PC-3 (cell line): ENCODE data around the gene NEMP2.

Source experiments
- CTCF ChIP-seq: fragments of 300-600 bp; sonication (generic); conservative IDR thresholded peaks from 2 replicates; pipeline ENCODE4 v1.5.1; 2017; ENCODE audit warnings: antibody characterized with exemption, low read depth, mild to moderate bottlenecking, low read length
- EZH2 ChIP-seq: fragments of 300-600 bp; sonication (generic); IDR thresholded peaks from one replicate; pipeline ENCODE4 v1.6.1; 2017; ENCODE audit warnings: antibody characterized with exemption, mild to moderate bottlenecking, low read length; ENCODE audit not compliant: unreplicated experiment
- EZH2phosphoT487 ChIP-seq: fragments of 300-600 bp; sonication (generic); IDR thresholded peaks from 2 replicates; pipeline ENCODE4 v1.6.1; 2018; ENCODE audit warnings: mild to moderate bottlenecking, antibody characterized with exemption, low read length, borderline replicate concordance

- TF ChIP-seq CTCF (no peak), EZH2 (no peak), EZH2phosphoT487 (no peak)
Observed at GRCh38 chr2:190582019-190582418, 47.5 kb upstream of the NEMP2 start.
